HCT116 (cell line): ENCODE data around the gene IPP. TPM values are rescaled to one million over a fixed set of nuclear protein-coding genes. Genes with fewer than 3 reads are reported as not detected.

Source experiments
- ATAC-seq: fragments of 200-7000 bp; cut with Tn5 transposase; 2 replicates; pipeline ENCODE4 v1.9.1; 2020; ENCODE audit warnings: mild to moderate bottlenecking, moderate library complexity
- BruUV-seq: library from RNA; stranded (reverse); fragments of 400-500 nt; replicated peaks from 2 replicates; lab custom pipeline; 2021; lab: Mats Ljungman, UMichigan
- CTCF ChIA-PET: fragments of 300-600 bp; sonication (Branson Sonifier 250); formaldehyde crosslinking; loops from one replicate; lab custom pipeline; 2021; ENCODE audit warnings: antibody characterized with exemption; lab: Charles Lee
- POLR2A ChIA-PET: fragments of 300-600, 350-600 bp; sonication (Branson Sonifier 250); formaldehyde crosslinking; loops from one replicate; lab custom pipeline; 2021; ENCODE audit warnings: antibody characterized with exemption; lab: Charles Lee
- RAD21 ChIA-PET, 2 experiments: fragments of 300-600 bp; sonication (Branson Sonifier 250); formaldehyde crosslinking; loops; one replicate each; lab custom pipeline; 2023; ENCODE audit warnings: low total read pairs in 2 of 2; ENCODE audit not compliant: uncharacterized antibody in 2 of 2, unreplicated experiment in 2 of 2, low non-redundant PET in 1 of 2; lab: Charles Lee
- DNase-seq: peaks from one replicate; pipeline ENCODE4 v3.0.0-alpha.2; 2010; ENCODE audit warnings: low read depth, low spot score
- H2AFZ ChIP-seq: fragments of 200-600 bp; shearing (Covaris generic), sonication (generic); 2 replicates; pipeline ENCODE4 v1.6.1; 2017; ENCODE audit warnings: low read depth, mixed run types, mixed read lengths, antibody characterized with exemption, low read length; ENCODE audit not compliant: poor library complexity, severe bottlenecking
- H3K27ac ChIP-seq: 2 replicates; pipeline ENCODE4 v1.5.1; 2012; ENCODE audit warnings: low read depth, low read length
- H3K27me3 ChIP-seq: fragments of 200-600 bp; sonication (generic); 2 replicates; pipeline ENCODE4 v1.6.1; 2016; ENCODE audit warnings: mixed run types, low read length, mixed read lengths; ENCODE audit not compliant: insufficient read depth
- H3K36me3 ChIP-seq, 2 experiments: fragments of 200-500 bp in 1 of 2; fragments of 200-600 bp in 1 of 2; sonication (Bioruptor generic) in 1 of 2; sonication (generic) in 1 of 2; 2 replicates each; pipeline versions ENCODE4 v1.5.1 to v1.6.1; 2014 to 2016; ENCODE audit warnings: low read length in 2 of 2, inconsistent platforms in 1 of 2, mixed read lengths in 1 of 2, mixed run types in 1 of 2; ENCODE audit not compliant: insufficient read depth in 2 of 2, control insufficient read depth in 1 of 2
- H3K4me1 ChIP-seq, 2 experiments: fragments of 200-600 bp in 1 of 2; sonication (generic) in 1 of 2; 2 replicates each; pipeline versions ENCODE4 v1.5.1 to v1.6.1; 2012 to 2017; ENCODE audit warnings: low read length in 2 of 2, inconsistent platforms in 1 of 2, mild to moderate bottlenecking in 1 of 2, mixed read lengths in 1 of 2, mixed run types in 1 of 2, moderate library complexity in 1 of 2; ENCODE audit not compliant: insufficient read depth in 2 of 2, control insufficient read depth in 1 of 2
- H3K4me2 ChIP-seq: fragments of 200-600 bp; sonication (generic); 2 replicates; pipeline ENCODE4 v1.6.1; 2017; ENCODE audit warnings: mixed run types, low read length, mixed read lengths
- H3K4me3 ChIP-seq, 2 experiments: fragments of 200-600 bp in 1 of 2; sonication (generic) in 1 of 2; replicated peaks in 1 of 2; 2 replicates each; pipeline ENCODE4 v1.5.1; 2011 to 2016; ENCODE audit warnings: low read length in 2 of 2, control low read depth in 1 of 2, low read depth in 1 of 2, mild to moderate bottlenecking in 1 of 2, mixed read lengths in 1 of 2, mixed run types in 1 of 2
- H3K79me2 ChIP-seq: fragments of 200-600 bp; sonication (generic); 2 replicates; pipeline ENCODE4 v1.6.1; 2017; ENCODE audit warnings: mild to moderate bottlenecking, mixed run types, low read length, moderate library complexity, mixed read lengths; ENCODE audit not compliant: insufficient read depth
- H3K9ac ChIP-seq: fragments of 200-600 bp; sonication (generic); 2 replicates; pipeline ENCODE4 v1.6.1; 2016; ENCODE audit warnings: low read length, mixed read lengths
- H3K9me2 ChIP-seq: fragments of 200-600 bp; sonication (generic), shearing (Covaris generic); 2 replicates; pipeline ENCODE4 v1.6.1; 2017; ENCODE audit warnings: mixed run types, mild to moderate bottlenecking, moderate library complexity; ENCODE audit not compliant: insufficient read depth
- H3K9me3 ChIP-seq, 2 experiments: fragments of 200-500 bp in 1 of 2; fragments of 200-600 bp in 1 of 2; sonication (Bioruptor generic) in 1 of 2; sonication (generic) in 1 of 2; 2 replicates each; pipeline ENCODE4 v1.6.1; 2014 to 2017; ENCODE audit warnings: low read length in 2 of 2, mixed read lengths in 2 of 2, inconsistent platforms in 1 of 2, low read depth in 1 of 2, mild to moderate bottlenecking in 1 of 2, mixed run types in 1 of 2, moderate library complexity in 1 of 2; ENCODE audit not compliant: control insufficient read depth in 1 of 2, insufficient read depth in 1 of 2
- H4K20me1 ChIP-seq: fragments of 200-600 bp; sonication (generic), shearing (Covaris generic); 2 replicates; pipeline ENCODE4 v1.6.1; 2017; ENCODE audit warnings: mixed run types, mild to moderate bottlenecking, moderate library complexity; ENCODE audit not compliant: insufficient read depth
- ATF3 ChIP-seq: IDR thresholded peaks from 2 replicates; pipeline ENCODE4 v1.6.1; 2012
- CBX3 ChIP-seq: IDR thresholded peaks from 2 replicates; pipeline ENCODE4 v1.6.1; 2012; ENCODE audit warnings: low read depth
- CEBPB ChIP-seq: IDR thresholded peaks from 2 replicates; pipeline ENCODE4 v1.6.1; 2012; ENCODE audit warnings: low read depth
- EGR1 ChIP-seq: IDR thresholded peaks from 2 replicates; pipeline ENCODE4 v1.6.1; 2012; ENCODE audit warnings: low read depth
- EZH2phosphoT487 ChIP-seq: fragments of 200-600 bp; IDR thresholded peaks from 2 replicates; pipeline ENCODE4 v1.6.1; 2018; ENCODE audit warnings: antibody characterized with exemption, borderline replicate concordance
- FOSL1 ChIP-seq: IDR thresholded peaks from 2 replicates; pipeline ENCODE4 v1.6.1; 2012; ENCODE audit warnings: low read depth
- POLR2A ChIP-seq: IDR thresholded peaks from 2 replicates; pipeline ENCODE4 v1.7.0; 2011; ENCODE audit warnings: borderline replicate concordance; ENCODE audit not compliant: insufficient read depth, insufficient read length; ENCODE audit errors: extremely low read depth
- SIN3A ChIP-seq: IDR thresholded peaks from 2 replicates; pipeline ENCODE4 v1.6.1; 2012; ENCODE audit warnings: low read depth
- SRF ChIP-seq: IDR thresholded peaks from 2 replicates; pipeline ENCODE4 v1.6.1; 2012; ENCODE audit warnings: low read depth
- ZFX ChIP-seq: fragments of 450-650 bp; IDR thresholded peaks from 2 replicates; pipeline ENCODE4 v1.6.1; 2017
- intact Hi-C: fragments of 100-400 bp; cut with micrococcal nuclease; formaldehyde crosslinking; loops from 2 replicates; pipeline ENCODE4 v1.10.0; 2022
- total RNA-seq: library from RNA; stranded (reverse); gene quantifications from one replicate; pipeline ENCODE4 v1.2.1, GENCODE V29; 2021; ENCODE audit not compliant: unreplicated experiment
- TF ChIP-seq, protein P1 (sequence below), 3 experiments: fragments of 200-600 bp in 1 of 3; sonication (generic) in 1 of 3; IDR thresholded peaks in 2 of 3; conservative IDR thresholded peaks in 1 of 3; 2 replicates each; pipeline ENCODE4 v1.5.1; 2012 to 2017; ENCODE audit warnings: low read depth in 2 of 3, low read length in 2 of 3, antibody characterized with exemption in 1 of 3, borderline replicate concordance in 1 of 3, control low read depth in 1 of 3, mild to moderate bottlenecking in 1 of 3, mixed read lengths in 1 of 3, mixed run types in 1 of 3, moderate library complexity in 1 of 3; ENCODE audit not compliant: insufficient read depth in 1 of 3

Gene IPP
- total RNA-seq, 1 experiment from 2014 or later: 13.8 TPM

DNA sequence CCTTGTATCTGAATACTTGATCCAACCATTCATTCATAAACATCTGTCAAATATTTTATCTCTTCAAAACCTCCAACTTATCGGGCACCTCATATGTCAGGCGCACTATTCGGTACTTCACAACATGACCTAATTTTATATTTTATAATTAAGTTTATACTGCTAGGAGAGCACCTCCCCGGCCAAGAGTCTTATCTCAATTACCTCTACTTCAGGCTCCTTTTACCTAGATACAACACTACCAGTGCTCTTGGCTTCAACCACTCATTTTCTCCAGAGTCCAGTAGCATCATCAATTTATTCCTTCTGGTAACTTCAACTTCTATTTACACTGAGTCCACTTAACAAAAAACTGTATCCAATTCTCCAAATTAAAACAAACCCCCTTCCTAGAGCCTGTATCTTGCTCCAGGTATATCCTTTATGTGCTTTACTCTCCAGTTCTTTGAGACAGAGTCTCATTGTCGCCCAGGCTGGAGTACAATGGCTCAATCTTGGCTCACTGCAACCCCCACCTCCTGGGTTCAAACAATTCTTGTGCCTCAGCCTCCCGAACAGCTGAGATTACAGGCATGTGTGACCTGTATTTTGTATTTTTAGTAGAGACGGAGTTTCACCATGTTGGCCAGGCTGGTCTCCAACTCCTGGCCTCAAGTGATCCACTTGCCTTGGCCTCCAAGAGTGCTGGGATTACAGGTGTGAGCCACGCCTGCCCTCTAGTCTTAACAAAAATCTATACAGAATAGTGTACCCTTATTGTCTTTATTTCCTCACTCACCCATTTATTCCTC is 82.9 kb downstream of the IPP start:
- Histone ChIP-seq H4K20me1 (peaks cover 17% of the 10 kb centered on the region), H3K4me3 (no peak overlapping the region), H3K9me2 (no peaks in the 10 kb centered on the region), H3K4me2 (no peak overlapping the region), H3K9me3 (no peaks in the 10 kb centered on the region), H2AFZ (no peak overlapping the region)
- BruUV-seq: no TSS peak
- TF ChIP-seq EZH2phosphoT487 (no peak), SIN3A (no peak), SRF (no peak), CBX3 (no peak)
- TF ChIP-seq, protein P1, sequence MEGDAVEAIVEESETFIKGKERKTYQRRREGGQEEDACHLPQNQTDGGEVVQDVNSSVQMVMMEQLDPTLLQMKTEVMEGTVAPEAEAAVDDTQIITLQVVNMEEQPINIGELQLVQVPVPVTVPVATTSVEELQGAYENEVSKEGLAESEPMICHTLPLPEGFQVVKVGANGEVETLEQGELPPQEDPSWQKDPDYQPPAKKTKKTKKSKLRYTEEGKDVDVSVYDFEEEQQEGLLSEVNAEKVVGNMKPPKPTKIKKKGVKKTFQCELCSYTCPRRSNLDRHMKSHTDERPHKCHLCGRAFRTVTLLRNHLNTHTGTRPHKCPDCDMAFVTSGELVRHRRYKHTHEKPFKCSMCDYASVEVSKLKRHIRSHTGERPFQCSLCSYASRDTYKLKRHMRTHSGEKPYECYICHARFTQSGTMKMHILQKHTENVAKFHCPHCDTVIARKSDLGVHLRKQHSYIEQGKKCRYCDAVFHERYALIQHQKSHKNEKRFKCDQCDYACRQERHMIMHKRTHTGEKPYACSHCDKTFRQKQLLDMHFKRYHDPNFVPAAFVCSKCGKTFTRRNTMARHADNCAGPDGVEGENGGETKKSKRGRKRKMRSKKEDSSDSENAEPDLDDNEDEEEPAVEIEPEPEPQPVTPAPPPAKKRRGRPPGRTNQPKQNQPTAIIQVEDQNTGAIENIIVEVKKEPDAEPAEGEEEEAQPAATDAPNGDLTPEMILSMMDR (IDR thresholded peaks at IDR 0.05 in 2 of 3, conservative IDR thresholded peaks at IDR 0.05 in 1 of 3; ENCODE audit: borderline replicate concordance in 1 of 3, insufficient read depth in 1 of 3, low read depth in 2 of 3, low read length in 2 of 3): no peak
- TF ChIP-seq, all 23 proteins: peak for 0
- Histone ChIP-seq H3K79me2 (peaks cover 99% of the 10 kb centered on the region), H3K36me3 (no peaks in the 10 kb centered on the region), H3K4me1 (no peaks in the 10 kb centered on the region), H3K27ac (no peak overlapping the region), H3K27me3 (no peaks in the 10 kb centered on the region), H3K9ac (no peak overlapping the region)
- ChIA-PET CTCF (no interaction called here), RAD21 (no interaction called here), POLR2A (no interaction called here)
- DNase-seq: no peak
- no peak for ATAC-seq
- intact Hi-C loops: no loop called here

GRCh38 chr1:45666836-45667235 is 83.6 kb downstream of the IPP start:
- POLR2A ChIA-PET: no interaction called here

More at GRCh38 chr1:45666836-45667235, 83.6 kb downstream of the IPP start:
- Histone ChIP-seq H3K36me3 (no peaks in the 10 kb centered on the region), H2AFZ (no peak overlapping the region), H3K4me2 (no peak overlapping the region), H3K4me3 (no peak overlapping the region), H3K9ac (no peak overlapping the region), H3K79me2 (peaks cover 99% of the 10 kb centered on the region), H3K27me3 (no peaks in the 10 kb centered on the region), H4K20me1 (peaks cover 21% of the 10 kb centered on the region), H3K4me1 (no peaks in the 10 kb centered on the region), H3K27ac (no peak overlapping the region), H3K9me3 (no peaks in the 10 kb centered on the region), H3K9me2 (no peaks in the 10 kb centered on the region)
- DNase-seq (no peak), ATAC-seq (no peak)
- TF ChIP-seq FOSL1 (no peak), ZFX (no peak), CEBPB (no peak), SIN3A (no peak), EGR1 (no peak), CBX3 (no peak), POLR2A (no peak), ATF3 (no peak)
- CTCF ChIA-PET: no interaction called here
- RAD21 ChIA-PET: no interaction called here
- BruUV-seq: no TSS peak
- intact Hi-C loops: no loop called here
